A172 (cell line): Measurements from ENCODE around the gene COPZ1. TPM values are rescaled to one million over a fixed set of nuclear protein-coding genes. Genes with fewer than 3 reads are reported as not detected.
"Not testable (repeated sequence)": the region's sequence is repeated elsewhere in the genome, so short reads cannot be mapped to it uniquely, and the experiment has no call there.

Source experiments
- DNase-seq: peaks from one replicate; pipeline ENCODE4 v3.0.0-alpha.2; 2015; ENCODE audit warnings: low spot score
- total RNA-seq: library from RNA; depleted of rRNA; stranded (reverse); fragments of >200 nt; shearing (Covaris generic); gene quantifications from 2 replicates; pipeline ENCODE4 v1.2.3, GENCODE V29; 2014; rRNA removed

The COPZ1 gene
- total RNA-seq, result 209 and 243 TPM in 2 replicates

- DNase-seq, result peak; percentile 99
Measured at GRCh38 chr12:54324617-54325441, at the start of gene COPZ1. TSS of gene COPZ1 (plus strand) at chr12:54325131. CDS start at chr12:54325164, 33 bp downstream.

- no peak for DNase-seq
Measured at GRCh38 chr12:54276368-54276767, 48.6 kb upstream of the COPZ1 start.

GRCh38 chr12:54277823-54278276 lies 47.1 kb upstream of the COPZ1 start:
- DNase-seq, result no peak

GRCh38 chr12:54279227-54279631 lies 45.7 kb upstream of the COPZ1 start:
- DNase-seq, result no peak

- peak; percentile 99 for DNase-seq
Measured at GRCh38 chr12:54279632-54280467, 45.1 kb upstream of the COPZ1 start, which contains the start of gene CBX5. TSS of gene CBX5 (minus strand) at chr12:54280122. CDS start at chr12:54257650, 22,472 bp downstream.

GRCh38 chr12:54280468-54281260 lies 44.3 kb upstream of the COPZ1 start, which contains the start of gene HNRNPA1:
TSS of gene HNRNPA1 (plus strand) at chr12:54280726. CDS start at chr12:54280808, 82 bp downstream.
- DNase-seq, result peak; percentile 100

GRCh38 chr12:54281261-54281638 lies 43.7 kb upstream of the COPZ1 start:
- not testable (repeated sequence) for DNase-seq

GRCh38 chr12:54281694-54282093 lies 43.2 kb upstream of the COPZ1 start:
- DNase-seq, result not testable (repeated sequence)

- DNase-seq, result no peak
Measured at GRCh38 chr12:54282949-54283593, 41.9 kb upstream of the COPZ1 start.

GRCh38 chr12:54284070-54284780 lies 40.7 kb upstream of the COPZ1 start:
- DNase-seq, result not testable (repeated sequence)

GRCh38 chr12:54285150-54286041 lies 39.5 kb upstream of the COPZ1 start:
- DNase-seq, result no peak

GRCh38 chr12:54286042-54287030 lies 38.6 kb upstream of the COPZ1 start:
- DNase-seq, result no peak

- no peak for DNase-seq
Measured at GRCh38 chr12:54287261-54288157, 37.4 kb upstream of the COPZ1 start.

GRCh38 chr12:54292083-54292930 lies 32.6 kb upstream of the COPZ1 start:
- DNase-seq, result no peak

- no peak for DNase-seq
Measured at GRCh38 chr12:54292931-54293241, 32.0 kb upstream of the COPZ1 start.
